Renal cortex interstitium (tissue), 11 donors: ENCODE results near the gene NEGR1. TPM values are rescaled to one million over a fixed set of nuclear protein-coding genes. Genes with fewer than 3 reads are reported as not detected.

ENCODE experiments used
- DNase-seq, 11 donors: peaks; one replicate each; pipeline ENCODE4 v3.0.0-alpha.2; 2013; ENCODE audit warnings: low read depth in 9 of 11, low spot score in 4 of 11; ENCODE audit errors: extremely low read depth in 1 of 11
- polyA plus RNA-seq, 3 donors: library from polyadenylated mRNA; unstranded; fragments of 120-200 nt; gene quantifications; one replicate each; pipeline ENCODE4 v1.2.1, GENCODE V29; 2013; ENCODE audit not compliant: insufficient read length in 3 of 3

Gene NEGR1
- polyA plus RNA-seq, 3 donors, result 2.8 to 3.9 (median 3.5) TPM

DNA sequence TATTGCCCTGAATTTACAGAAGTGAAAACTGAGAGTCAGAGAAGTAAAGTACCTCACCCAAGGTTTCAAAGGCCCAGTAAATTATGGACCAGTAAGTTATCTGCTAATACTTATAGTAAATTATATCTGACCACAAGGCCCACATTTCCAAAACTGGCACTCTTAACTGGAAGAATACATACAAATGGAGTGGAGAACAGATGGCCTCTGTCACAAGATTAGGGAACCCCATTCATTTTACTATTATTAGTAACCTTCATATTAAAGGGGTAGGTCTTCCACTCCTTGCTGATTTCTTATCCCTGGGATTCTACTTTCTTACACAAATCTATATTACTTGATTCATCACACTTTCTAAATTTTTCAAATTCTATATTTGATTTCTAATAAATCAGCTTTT lies 588.8 kb downstream of the NEGR1 start:
- no peak for DNase-seq

GRCh38 chr1:71689635-71690034 lies 592.7 kb downstream of the NEGR1 start:
- no peak for DNase-seq

- DNase-seq, result no peak
Measured at GRCh38 chr1:71687376-71687775, 595.0 kb downstream of the NEGR1 start.

DNA sequence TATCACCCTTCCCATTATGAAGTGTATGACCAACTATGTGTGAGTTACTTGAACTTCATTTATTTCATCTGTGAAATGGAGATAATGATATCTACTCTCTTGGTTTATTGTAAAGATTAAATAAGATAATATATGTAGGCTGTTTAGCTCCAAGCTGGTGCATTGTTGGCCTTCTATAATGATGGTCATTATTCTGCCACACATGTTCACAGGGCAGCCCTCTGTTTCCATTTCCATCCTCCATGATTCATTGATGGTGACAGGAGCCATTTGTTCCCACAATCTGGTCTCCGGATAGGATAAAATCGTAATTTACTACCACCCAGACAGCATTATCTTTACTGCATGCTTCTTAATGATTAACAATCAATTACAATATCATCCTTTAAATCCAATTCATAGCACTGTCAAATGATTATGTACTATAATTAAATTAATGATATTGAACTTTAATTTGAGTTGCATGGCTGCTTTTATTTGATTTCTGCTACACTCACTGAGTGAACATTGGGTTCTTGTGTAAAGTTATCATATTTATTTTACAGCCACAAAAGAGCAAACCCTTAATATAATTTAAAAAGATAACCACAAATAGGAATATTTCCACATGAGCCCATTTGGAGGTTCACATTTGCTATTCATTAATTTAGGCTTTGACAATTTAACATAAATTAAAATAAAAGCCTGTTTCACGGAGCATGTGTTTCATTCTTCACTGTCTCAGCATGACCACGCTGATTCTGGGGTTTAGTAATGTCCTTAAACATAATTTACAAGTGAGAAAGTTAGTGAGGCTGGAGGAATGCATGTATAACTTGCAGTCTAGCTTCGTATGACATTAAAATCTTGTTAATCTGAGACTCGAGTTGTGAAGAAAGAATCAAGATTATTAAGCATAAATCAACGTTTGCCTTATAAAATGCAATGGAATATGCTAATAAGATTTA lies 605.1 kb downstream of the NEGR1 start:
- peak in 6 of 11 donors; percentile 30 to 61 (median 39) for DNase-seq

- DNase-seq, result no peak
Measured at GRCh38 chr1:71668065-71668464, 614.3 kb downstream of the NEGR1 start.

GRCh38 chr1:71667216-71667615 lies 615.1 kb downstream of the NEGR1 start:
- no peak for DNase-seq

DNA sequence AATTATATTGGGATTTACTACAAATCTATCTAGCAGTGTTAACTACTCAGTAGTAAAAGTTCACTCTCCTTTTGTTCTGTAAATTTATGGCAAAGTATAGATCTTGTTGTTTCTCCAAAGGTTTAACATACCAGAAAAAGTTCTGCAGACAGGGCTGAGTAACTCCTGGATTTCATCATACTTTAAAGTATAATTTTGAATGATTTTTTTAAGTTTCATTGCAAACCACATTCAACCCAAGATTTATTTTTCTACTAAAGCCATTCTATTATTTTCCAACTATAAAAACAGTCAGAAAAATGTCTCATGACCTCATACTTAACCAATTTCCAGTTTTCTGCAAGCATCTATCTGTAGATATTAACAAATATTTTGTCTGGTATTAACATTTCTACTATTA lies 615.7 kb downstream of the NEGR1 start:
- no peak for DNase-seq

GRCh38 chr1:71660411-71660810 lies 621.9 kb downstream of the NEGR1 start:
- DNase-seq, result no peak

- peak in 3 of 11 donors; percentile 18 to 36 (median 29) for DNase-seq
Measured at GRCh38 chr1:71657891-71658679, 624.3 kb downstream of the NEGR1 start.

DNA sequence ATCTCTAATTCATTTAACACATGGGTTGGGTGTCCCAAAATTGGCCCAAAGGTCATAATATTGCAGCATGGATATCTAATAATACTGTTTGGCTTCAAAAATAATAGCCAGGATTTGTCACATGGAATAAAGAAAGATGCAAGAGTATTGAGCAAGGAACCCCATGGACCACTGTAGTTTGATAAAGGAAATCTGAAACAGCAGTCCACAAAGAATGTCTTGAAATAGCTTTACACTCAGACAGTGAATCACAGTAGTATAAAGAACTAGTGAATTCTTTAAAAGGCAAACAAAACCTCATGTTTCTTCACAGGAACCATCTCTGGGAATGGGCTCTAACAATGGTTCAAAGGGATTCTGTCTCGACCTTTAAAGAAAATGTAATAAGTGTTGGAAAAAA lies 625.4 kb downstream of the NEGR1 start:
- no peak for DNase-seq

DNA sequence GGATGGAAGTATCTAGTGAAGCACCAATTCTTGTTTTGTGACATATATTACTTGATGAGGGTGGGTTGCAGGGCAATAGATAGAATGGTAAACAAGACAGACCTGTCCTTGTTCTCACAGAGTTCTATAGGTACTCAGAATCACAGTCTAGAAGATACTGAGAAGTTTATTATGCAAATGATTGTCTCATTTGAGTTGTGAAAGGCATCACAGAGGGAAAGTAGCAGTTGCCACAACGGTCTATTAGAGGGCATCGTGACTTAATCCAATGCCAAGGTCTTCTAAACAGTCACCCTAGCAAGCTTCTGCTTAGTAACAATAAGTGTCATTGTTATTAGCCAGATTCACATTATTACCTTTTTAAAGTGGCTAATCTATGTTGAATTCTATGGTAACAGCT lies 626.7 kb downstream of the NEGR1 start:
- DNase-seq, result no peak

- DNase-seq, result no peak
Measured at GRCh38 chr1:71653952-71654351, 628.4 kb downstream of the NEGR1 start.

DNA sequence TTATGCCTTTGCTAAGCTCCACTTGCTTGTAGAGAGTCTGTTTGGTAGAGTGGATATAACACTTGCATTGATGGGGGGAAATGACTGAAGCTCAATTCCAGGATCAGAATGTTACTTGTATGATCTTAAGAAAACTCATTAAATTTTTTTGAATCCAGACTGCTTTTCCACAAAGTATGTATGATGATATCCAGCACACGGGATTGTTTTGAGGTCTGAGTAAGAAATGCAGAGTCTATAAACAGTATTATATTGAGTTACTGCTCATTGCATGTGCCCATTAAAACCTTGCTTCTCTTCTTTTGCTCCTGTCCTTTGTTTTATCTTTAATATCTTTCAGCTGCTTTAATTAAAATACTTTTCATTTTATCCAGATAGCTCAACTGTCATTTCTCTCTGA lies 631.1 kb downstream of the NEGR1 start:
- DNase-seq, result no peak

GRCh38 chr1:71650119-71650518 lies 632.2 kb downstream of the NEGR1 start:
- DNase-seq, result no peak

DNA sequence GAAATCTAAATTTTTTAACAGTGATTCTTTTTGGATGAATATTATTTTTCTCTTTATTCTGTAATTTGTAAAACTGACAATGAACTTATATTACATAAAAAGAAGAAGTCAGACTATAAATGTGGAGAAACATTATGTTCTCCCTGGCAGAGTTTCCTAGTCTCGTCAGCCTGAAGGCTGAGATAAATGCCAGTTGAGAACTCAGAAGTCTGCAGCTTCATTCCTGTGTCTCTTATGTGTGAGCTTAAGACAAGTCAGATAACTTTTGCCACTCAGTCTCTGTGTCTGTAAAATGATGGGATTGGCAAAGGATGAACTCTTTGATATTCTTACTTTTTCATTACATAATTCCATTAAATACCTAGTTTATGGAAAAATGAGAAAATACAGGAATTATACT lies 632.7 kb downstream of the NEGR1 start:
- no peak for DNase-seq

GRCh38 chr1:71647513-71648300 lies 634.6 kb downstream of the NEGR1 start:
- no peak for DNase-seq

- no peak for DNase-seq
Measured at GRCh38 chr1:71645015-71645414, 637.3 kb downstream of the NEGR1 start.

- no peak for DNase-seq
Measured at GRCh38 chr1:71641903-71642302, 640.4 kb downstream of the NEGR1 start.

- DNase-seq, result no peak
Measured at GRCh38 chr1:71640998-71641397, 641.3 kb downstream of the NEGR1 start.
